GM12864 (cell line): ENCODE results near the gene R3HDML.
"Not testable (repeated sequence)": the region's sequence is repeated elsewhere in the genome, so short reads cannot be mapped to it uniquely, and the experiment has no call there.

Experiments used
- DNase-seq: peaks from one replicate; pipeline ENCODE4 v3.0.0-alpha.2; 2011; ENCODE audit warnings: low read depth
- H3K4me3 ChIP-seq: 2 replicates; pipeline ENCODE4 v1.5.1; 2011; ENCODE audit warnings: mild to moderate bottlenecking, low read depth, low read length, control low read depth
- CTCF ChIP-seq: IDR thresholded peaks from 2 replicates; pipeline ENCODE4 v1.5.1; 2011; ENCODE audit warnings: low read depth, mild to moderate bottlenecking, moderate library complexity, low read length, control low read depth, inconsistent platforms; ENCODE audit errors: missing control alignments

R3HDML gene

GRCh38 chr20:44310664-44311639 is 25.9 kb upstream of the R3HDML start, which contains the start of gene FITM2:
TSS of gene FITM2 (minus strand) at chr20:44311202. CDS start at chr20:44311148, 54 bp downstream.
- H3K4me3 ChIP-seq: peak within 1 kb of the TSS; percentile 89
- TF ChIP-seq CTCF: peak; percentile 95
- DNase-seq: peak; percentile 91

DNA sequence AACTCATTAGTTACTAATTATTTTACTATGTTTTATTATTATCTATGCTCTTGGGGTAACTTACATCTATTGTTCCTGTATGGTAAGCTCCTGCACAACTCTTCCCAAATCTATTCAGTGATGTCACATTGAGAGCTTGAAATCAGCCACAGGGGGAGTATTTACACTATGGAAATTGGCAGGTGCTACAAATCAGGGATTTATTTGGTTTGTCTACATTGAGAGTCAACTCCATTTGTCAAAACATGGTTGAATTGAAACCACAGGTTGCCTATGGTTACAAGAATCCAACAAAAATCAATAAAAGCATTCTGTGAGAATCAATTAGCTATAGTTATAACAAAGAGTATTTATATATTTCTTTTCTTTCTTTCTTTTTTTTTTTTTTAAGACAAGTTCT is 22.0 kb upstream of the R3HDML start:
- TF ChIP-seq CTCF: no peak
- H3K4me3 ChIP-seq: no peak overlapping the region
- no peak for DNase-seq

- DNase-seq: no peak
- H3K4me3 ChIP-seq: no peak overlapping the region
- TF ChIP-seq CTCF: no peak
These were observed 16.9 kb upstream of the R3HDML start for GRCh38 chr20:44319839-44320422.

GRCh38 chr20:44324343-44324742 is 12.5 kb upstream of the R3HDML start:
- TF ChIP-seq CTCF: no peak
- no peak for DNase-seq
- H3K4me3 ChIP-seq: no peak overlapping the region

DNA sequence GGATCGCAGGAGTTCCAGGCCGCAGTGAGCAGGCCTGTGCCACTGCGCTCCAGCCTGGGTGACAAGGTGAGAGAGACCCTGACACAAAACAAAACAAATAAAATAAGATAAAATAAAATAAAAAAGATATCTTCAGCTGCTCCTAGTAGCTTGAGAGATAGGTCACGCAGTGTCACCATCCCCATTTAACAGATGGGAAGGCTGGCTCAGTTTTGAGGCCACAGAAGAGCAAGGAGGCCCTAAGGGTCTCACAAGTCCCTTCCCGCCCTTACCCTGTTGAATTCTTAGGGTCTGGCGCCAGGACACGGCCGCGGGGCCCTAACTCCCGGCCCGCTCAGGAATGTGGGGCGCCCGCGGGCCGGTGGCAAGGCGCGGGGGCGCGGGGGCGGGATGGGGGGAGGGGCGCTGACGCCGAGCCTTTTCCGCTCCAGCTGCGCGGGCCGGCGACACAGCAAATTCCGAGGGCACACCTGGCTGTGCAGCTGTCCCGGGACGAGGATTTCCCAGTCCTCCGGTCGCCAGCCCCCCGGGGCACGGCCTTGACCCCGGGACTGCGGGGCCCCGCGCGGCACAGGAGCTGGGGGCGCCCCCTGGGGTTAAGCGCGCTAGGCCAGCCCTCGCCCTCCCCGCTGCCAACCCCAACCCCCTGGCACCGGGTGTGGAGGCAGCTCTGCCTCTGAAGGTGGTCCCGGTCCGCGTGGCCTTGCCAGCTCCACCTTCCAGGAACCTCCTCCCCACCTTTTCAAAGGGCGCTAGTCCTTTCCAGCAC is 10.3 kb upstream of the R3HDML start:
- peak overlapping the region; percentile 25 for H3K4me3 ChIP-seq
- DNase-seq: no peak
- no peak for TF ChIP-seq CTCF

DNA sequence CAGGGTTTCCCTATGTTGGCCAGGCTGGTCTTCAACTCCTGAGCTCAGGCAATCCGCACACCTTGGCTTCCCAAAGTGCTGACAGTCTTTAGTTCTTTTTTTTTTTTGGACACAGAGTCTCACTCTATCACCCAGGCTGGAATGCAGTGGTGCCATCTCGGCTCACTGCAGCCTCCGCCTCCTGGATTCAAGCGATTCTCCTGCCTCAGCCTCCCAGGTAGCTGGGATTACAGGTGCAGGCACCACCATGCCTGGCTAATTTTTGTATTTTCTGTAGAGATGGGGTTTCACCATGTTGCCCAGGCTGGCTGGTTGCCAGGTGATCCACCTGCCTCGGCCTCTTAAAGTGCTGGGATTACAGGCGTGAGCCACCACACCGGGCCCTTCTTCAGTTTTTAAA is 9.1 kb upstream of the R3HDML start:
- H3K4me3 ChIP-seq, DNase-seq: not testable (repeated sequence)

GRCh38 chr20:44328428-44328827 is 8.4 kb upstream of the R3HDML start:
- no peak for TF ChIP-seq CTCF
- DNase-seq: no peak
- no peak overlapping the region for H3K4me3 ChIP-seq
